ENCODE data around the gene LIFR.

The LIFR gene

DNA sequence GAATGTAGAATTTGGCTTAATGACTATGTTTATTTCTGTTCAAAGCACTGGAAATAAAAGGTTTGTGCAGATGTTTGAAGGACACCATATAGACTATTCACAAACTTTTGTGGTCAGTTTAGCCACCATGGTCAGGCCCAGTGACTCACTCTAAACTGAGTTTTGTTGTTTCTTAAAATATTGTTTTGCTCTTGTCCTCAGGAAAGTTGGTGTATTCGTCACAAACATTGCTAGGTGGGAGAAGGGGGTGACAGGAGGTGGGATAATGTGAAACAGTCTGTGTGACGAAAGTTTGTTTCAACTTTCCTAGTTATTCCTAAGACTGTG, 35.0 kb upstream of the LIFR start:
- H3K27ac ChIP-seq, result no peak overlapping the region
- no peak overlapping the region for H3K4me3 ChIP-seq
- TF ChIP-seq, protein P1, sequence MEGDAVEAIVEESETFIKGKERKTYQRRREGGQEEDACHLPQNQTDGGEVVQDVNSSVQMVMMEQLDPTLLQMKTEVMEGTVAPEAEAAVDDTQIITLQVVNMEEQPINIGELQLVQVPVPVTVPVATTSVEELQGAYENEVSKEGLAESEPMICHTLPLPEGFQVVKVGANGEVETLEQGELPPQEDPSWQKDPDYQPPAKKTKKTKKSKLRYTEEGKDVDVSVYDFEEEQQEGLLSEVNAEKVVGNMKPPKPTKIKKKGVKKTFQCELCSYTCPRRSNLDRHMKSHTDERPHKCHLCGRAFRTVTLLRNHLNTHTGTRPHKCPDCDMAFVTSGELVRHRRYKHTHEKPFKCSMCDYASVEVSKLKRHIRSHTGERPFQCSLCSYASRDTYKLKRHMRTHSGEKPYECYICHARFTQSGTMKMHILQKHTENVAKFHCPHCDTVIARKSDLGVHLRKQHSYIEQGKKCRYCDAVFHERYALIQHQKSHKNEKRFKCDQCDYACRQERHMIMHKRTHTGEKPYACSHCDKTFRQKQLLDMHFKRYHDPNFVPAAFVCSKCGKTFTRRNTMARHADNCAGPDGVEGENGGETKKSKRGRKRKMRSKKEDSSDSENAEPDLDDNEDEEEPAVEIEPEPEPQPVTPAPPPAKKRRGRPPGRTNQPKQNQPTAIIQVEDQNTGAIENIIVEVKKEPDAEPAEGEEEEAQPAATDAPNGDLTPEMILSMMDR (IDR thresholded peaks at IDR 0.05), result no peak
- DNase-seq (ENCODE audit: low spot score), result no peak

DNA sequence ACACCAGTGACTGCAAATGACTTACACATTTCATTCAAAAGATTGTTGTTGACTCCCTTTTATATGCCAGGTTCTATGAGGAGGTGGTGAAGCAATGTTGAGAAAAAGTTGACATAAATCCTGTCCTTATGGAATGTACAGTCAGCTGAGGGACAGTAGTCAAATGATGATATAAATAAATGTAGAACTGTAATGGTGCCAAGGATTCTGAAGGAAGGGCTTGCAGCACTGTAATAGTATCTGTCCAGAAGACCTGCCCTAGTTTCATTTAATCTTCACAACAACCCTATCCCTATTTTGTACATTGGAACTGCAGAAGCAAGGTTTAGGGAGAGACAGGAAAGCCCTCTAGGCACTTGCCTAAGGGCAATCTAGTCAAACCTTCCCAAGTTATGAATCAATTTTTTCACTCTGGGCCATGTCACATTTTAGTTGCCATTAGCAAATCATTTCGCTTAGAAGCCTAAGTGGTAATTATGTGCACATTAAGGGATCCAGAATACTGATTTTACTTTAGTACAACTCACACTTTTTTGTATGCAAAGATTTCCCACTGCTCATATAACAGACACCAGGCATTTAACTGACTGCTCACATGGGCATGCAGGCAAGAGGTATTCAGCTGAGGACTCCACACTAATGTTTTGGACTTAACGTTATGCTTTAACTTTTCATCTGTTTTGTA, 34.5 kb upstream of the LIFR start:
- no peak for DNase-seq (ENCODE audit: low spot score)
- Histone ChIP-seq H3K27ac (no peak overlapping the region), H3K4me3 (no peak overlapping the region)
- TF ChIP-seq, protein P1 (IDR thresholded peaks at IDR 0.05), result no peak

DNA sequence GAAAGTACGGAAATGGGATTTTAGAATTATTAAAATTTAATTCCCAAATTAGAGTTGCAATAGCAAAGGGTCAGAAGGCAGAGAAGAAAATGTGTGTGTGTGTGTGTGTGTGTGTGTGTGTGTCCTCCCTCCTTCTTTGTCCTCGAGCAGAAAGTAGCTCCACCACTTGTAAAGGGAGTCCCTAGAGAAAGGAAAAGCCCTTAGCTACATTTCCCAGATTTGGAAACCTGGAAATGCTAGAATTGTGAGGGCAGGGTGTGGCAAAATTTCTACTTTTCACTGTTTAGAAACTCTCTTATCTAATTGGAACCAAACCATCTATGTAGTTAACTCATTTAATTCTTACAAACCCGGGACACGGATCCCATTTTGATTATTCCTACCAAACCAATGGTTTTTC, 33.2 kb upstream of the LIFR start:
- Histone ChIP-seq H3K27ac (no peak overlapping the region), H3K4me3 (no peak overlapping the region)
- DNase-seq (ENCODE audit: low spot score), result no peak
- TF ChIP-seq, protein P1 (IDR thresholded peaks at IDR 0.05), result no peak

DNA sequence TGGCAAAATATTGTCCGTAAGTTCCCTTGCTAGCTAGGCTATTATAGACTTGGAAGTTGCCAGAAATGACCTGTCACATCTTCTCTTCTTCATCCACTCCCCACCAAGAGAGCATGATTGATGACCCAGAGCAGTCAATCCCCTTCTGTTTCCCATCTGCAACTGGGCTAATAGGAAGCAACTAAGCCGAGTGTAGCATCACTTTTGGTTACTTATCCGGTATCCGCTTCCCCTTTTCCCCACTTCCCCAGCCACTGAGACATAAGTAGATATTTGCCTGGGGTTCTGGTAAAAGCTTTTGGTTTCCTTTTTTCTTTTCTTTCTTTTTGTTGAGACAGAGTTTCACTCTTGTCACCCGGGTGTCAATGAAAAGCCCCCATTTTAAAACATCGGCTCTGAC, 29.4 kb upstream of the LIFR start:
- no peak for DNase-seq (ENCODE audit: low spot score)
- Histone ChIP-seq H3K4me3 (no peak overlapping the region), H3K27ac (no peak overlapping the region)
- TF ChIP-seq, protein P1 (IDR thresholded peaks at IDR 0.05), result no peak

DNA sequence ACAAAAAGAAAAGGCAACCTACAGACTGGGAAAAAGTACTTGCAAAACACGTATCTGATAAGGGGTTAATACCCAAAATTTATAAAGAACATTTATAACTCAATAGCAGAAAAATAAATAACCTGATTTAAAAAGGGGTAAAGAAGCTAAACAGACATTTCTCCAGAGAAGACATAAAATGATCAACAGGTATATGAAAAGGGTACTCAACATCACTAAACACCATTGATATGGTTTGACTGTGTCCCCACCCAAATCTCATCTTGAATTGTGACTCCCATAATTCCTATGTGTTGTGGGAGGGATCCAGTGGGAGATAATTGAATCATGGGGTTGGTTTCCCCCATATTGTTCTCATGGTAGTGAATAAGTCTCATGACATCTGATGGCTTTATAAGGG, 27.1 kb upstream of the LIFR start:
- no peak for DNase-seq (ENCODE audit: low spot score)
- no peak overlapping the region for H3K27ac ChIP-seq
- H3K4me3 ChIP-seq, result no peak overlapping the region
- TF ChIP-seq, protein P1 (IDR thresholded peaks at IDR 0.05), result no peak

DNA sequence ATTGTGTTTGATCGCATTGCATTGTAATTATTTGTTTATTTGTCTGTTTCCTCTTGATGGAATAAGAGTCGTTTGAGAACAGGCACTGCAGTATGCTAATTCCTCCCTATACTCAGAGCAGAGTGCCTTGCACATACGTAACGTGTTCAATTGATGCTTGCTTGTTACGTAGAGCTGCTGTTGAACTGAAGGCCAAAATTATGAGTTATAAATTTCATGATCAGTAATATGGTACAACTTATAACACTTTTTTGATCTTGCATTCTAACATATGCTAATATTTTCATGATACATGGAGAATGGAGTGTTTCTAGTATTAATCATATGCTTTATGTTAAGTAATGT, 26.5 kb upstream of the LIFR start:
- TF ChIP-seq, protein P1 (IDR thresholded peaks at IDR 0.05), result no peak

DNA sequence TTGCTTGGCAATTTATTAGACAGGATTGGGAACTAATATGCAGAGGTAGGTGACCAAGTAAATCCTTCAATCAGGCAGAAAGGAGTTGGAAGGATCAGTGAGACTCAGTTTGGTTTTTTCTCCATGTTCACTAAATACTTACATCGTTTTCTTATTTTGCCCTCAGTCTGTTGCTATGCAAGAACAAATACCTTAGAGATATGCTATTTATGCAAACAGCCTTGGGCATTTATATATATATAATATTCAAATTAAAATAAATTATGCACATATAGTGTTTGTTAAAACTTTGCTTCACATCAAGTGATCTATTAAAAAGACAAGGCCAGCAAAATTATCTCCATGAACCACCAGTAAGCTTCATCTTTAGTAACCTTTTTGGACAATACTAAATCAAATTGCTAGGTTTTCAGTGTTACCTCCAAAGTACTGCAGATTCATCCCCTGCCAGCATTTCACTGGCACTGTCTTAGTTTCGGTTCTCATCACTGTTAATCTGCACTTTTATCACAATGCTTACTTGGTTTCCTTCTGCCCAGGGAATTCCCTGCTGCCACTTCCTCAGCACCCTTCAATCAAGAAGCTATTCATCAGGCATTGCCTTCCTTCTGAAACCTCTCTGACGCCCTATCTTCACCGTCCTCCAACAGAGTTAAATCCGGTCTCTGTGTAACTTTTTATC, 26.0 kb upstream of the LIFR start:
- no peak overlapping the region for H3K4me3 ChIP-seq
- H3K27ac ChIP-seq, result no peak overlapping the region
- TF ChIP-seq, protein P1 (IDR thresholded peaks at IDR 0.05), result no peak
- DNase-seq (ENCODE audit: low spot score), result no peak

More for the DNA sequence above, 26.5 kb upstream of the LIFR start:
- DNase-seq (ENCODE audit: low spot score), result no peak
- H3K27ac ChIP-seq, result no peak overlapping the region
- H3K4me3 ChIP-seq, result no peak overlapping the region

Data from coronary artery (tissue), 2 donors.